Measurements from ENCODE around the gene C1S.
"Not testable (repeated sequence)": the region's sequence is repeated elsewhere in the genome, so short reads cannot be mapped to it uniquely, and the experiment has no call there.

Gene C1S

GRCh38 chr12:7060353-7060954, at the start of gene C1S:
TSS of gene C1S (plus strand) at chr12:7060718. CDS start at chr12:7061913, 1,195 bp downstream.
- DNase-seq (ENCODE audit: low read depth in 4 of 4, low spot score in 1 of 4), result no peak

GRCh38 chr12:7011398-7011797, 49.1 kb upstream of the C1S start:
- DNase-seq (ENCODE audit: low read depth in 4 of 4, low spot score in 1 of 4), result not testable (repeated sequence)

GRCh38 chr12:7012024-7012607, 48.4 kb upstream of the C1S start:
- DNase-seq (ENCODE audit: low read depth in 4 of 4, low spot score in 1 of 4), result no peak

GRCh38 chr12:7013101-7013500, 47.4 kb upstream of the C1S start:
- no peak for DNase-seq (ENCODE audit: low read depth in 4 of 4, low spot score in 1 of 4)

- no peak for DNase-seq (ENCODE audit: low read depth in 4 of 4, low spot score in 1 of 4)
These were observed 44.8 kb upstream of the C1S start for GRCh38 chr12:7015555-7016370.

GRCh38 chr12:7016958-7017571, 43.5 kb upstream of the C1S start:
- no peak for DNase-seq (ENCODE audit: low read depth in 4 of 4, low spot score in 1 of 4)

- DNase-seq (ENCODE audit: low read depth in 4 of 4, low spot score in 1 of 4), result peak in 1 of 4 experiments; percentile 10
These were observed 42.6 kb upstream of the C1S start for GRCh38 chr12:7017870-7018349.

- DNase-seq (ENCODE audit: low read depth in 4 of 4, low spot score in 1 of 4), result peak; percentile 85 to 96 (median 90)
These were observed 42.0 kb upstream of the C1S start, which contains the start of gene LPCAT3 for GRCh38 chr12:7018350-7019042. TSS of gene LPCAT3 (minus strand) at chr12:7018476. CDS start at chr12:7018424, 52 bp downstream.

- DNase-seq (ENCODE audit: low read depth in 4 of 4, low spot score in 1 of 4), result no peak
These were observed 41.4 kb upstream of the C1S start for GRCh38 chr12:7019043-7019569.

- no peak for DNase-seq (ENCODE audit: low read depth in 4 of 4, low spot score in 1 of 4)
These were observed 38.6 kb upstream of the C1S start for GRCh38 chr12:7021956-7022355.

GRCh38 chr12:7023114-7023513, 37.4 kb upstream of the C1S start:
- DNase-seq (ENCODE audit: low read depth in 4 of 4, low spot score in 1 of 4), result no peak

GRCh38 chr12:7026854-7027253, 33.7 kb upstream of the C1S start:
- no peak for DNase-seq (ENCODE audit: low read depth in 4 of 4, low spot score in 1 of 4)

- DNase-seq (ENCODE audit: low read depth in 4 of 4, low spot score in 1 of 4), result no peak
These were observed 29.2 kb upstream of the C1S start for GRCh38 chr12:7031306-7031705.

- DNase-seq (ENCODE audit: low read depth in 4 of 4, low spot score in 1 of 4), result no peak
These were observed 27.5 kb upstream of the C1S start for GRCh38 chr12:7032990-7033389.

GRCh38 chr12:7034464-7034863, 26.1 kb upstream of the C1S start:
- DNase-seq (ENCODE audit: low read depth in 4 of 4, low spot score in 1 of 4), result no peak

- no peak for DNase-seq (ENCODE audit: low read depth in 4 of 4, low spot score in 1 of 4)
These were observed 25.1 kb upstream of the C1S start for GRCh38 chr12:7035463-7035862.

- DNase-seq (ENCODE audit: low read depth in 4 of 4, low spot score in 1 of 4), result not testable (repeated sequence)
These were observed 23.1 kb upstream of the C1S start for GRCh38 chr12:7037411-7037810.

GRCh38 chr12:7038591-7038990, 21.9 kb upstream of the C1S start:
- no peak for DNase-seq (ENCODE audit: low read depth in 4 of 4, low spot score in 1 of 4)

- no peak for DNase-seq (ENCODE audit: low read depth in 4 of 4, low spot score in 1 of 4)
These were observed 21.1 kb upstream of the C1S start for GRCh38 chr12:7039403-7039802.

GRCh38 chr12:7042842-7043241, 17.7 kb upstream of the C1S start:
- no peak for DNase-seq (ENCODE audit: low read depth in 4 of 4, low spot score in 1 of 4)

- DNase-seq (ENCODE audit: low read depth in 4 of 4, low spot score in 1 of 4), result no peak
These were observed 14.6 kb upstream of the C1S start for GRCh38 chr12:7045913-7046312.
